Measurements from ENCODE around the gene RNF38.
A peak's percentile ranks its signal among the peaks of the same experiment; 100 is the strongest.
"Not testable (repeated sequence)": the region's sequence is repeated elsewhere in the genome, so short reads cannot be mapped to it uniquely, and the experiment has no call there.

The RNF38 gene

GRCh38 chr9:36328798-36329411 is 71.2 kb downstream of the RNF38 start:
- peak; percentile 43 for DNase-seq

DNA sequence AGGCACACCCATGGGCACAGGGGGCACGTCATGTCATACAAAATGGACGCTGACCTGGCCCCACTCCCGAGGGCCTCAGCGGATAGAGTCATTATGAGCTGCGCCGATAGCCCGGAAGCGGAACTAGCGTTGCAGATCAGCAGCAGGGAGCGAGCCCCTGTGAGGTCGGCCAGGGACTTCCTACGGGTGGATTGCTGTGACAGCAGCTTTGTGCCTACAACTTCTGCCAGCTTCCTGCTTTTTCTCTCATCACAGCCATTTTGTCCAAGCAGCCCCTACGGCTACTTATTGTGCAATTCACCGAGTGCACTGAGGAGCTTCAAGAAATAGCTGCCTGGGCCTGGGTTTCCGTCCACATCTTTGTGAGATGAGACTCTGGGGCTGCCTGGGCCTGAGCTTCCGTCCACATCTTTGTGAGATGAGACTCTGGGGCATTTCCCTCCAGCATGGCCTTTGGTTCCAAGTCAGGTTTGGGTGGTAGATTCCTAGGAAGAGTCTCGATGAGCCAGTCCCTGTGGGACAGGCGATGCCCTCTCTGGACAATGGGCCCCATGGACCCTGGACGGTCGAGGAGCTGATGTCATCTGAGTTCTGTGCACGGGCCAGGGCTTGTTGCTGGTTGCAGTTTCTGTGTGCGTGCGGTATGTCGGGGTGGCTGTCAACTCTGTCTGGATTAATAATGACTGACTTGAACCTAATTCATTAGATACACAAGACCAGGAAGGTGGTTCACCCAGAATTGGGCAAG is 74.8 kb downstream of the RNF38 start:
- DNase-seq: no peak

- no peak for DNase-seq
Measured at GRCh38 chr9:36323926-36324325, 76.1 kb downstream of the RNF38 start.

DNA sequence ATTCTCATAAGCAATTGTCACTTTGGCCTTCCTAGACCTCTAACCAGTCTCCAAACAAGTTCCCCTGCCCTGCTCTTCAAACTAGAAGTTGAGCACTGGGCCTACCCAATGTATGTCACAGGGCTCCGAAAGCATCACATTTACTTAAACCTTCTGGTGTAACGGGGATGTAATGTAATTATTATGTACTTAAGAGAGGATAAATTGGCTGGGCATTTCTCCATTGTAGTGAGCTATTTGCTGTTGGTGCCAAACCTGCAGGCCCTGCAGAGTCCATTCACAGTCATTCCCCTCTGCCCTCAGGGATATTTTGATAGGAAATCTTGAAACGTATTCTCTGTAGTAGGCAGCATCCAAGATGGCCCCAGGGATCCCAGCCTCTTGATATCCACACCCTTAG is 77.6 kb downstream of the RNF38 start:
- no peak for DNase-seq

DNA sequence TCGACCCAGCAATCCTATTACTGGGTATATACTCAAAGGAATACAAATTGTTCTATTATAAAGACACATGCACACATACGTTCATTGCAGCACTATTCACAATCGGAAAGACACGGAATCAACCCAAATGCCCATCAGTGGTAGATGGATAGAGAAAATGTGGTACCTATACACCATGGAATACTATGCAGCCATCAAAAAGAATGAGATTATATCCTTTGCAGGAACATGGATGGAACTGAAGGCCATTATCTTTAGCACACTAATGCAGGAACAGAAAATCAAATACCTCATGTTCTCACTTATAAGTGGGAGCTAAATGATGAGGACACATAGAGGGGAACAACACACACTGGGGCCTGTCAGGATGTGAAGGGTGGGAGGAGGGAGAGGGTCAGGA is 78.2 kb downstream of the RNF38 start:
- not testable (repeated sequence) for DNase-seq

DNA sequence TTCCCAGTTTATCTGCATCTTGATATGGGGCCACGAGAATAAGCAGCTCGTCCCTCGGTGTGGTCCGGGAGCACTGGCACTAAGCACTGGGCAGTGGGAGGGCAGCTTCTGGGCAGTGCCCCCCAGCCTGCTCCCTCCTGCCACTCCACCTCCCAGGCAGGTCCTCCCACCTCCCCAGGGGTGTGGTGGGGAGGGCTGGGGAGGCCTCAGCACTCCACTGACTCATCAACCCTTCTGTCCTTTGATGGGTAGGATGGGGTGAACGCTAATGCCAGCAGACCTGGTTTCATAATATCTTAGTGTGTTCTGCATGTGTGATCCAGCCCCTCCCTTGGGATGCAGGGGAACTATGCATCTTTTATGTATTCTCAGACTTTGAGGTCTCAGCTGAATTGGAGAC is 79.6 kb downstream of the RNF38 start:
- DNase-seq: no peak

GRCh38 chr9:36319806-36320205 is 80.3 kb downstream of the RNF38 start:
- DNase-seq: no peak

- DNase-seq: no peak
Measured at GRCh38 chr9:36319183-36319582, 80.9 kb downstream of the RNF38 start.

DNA sequence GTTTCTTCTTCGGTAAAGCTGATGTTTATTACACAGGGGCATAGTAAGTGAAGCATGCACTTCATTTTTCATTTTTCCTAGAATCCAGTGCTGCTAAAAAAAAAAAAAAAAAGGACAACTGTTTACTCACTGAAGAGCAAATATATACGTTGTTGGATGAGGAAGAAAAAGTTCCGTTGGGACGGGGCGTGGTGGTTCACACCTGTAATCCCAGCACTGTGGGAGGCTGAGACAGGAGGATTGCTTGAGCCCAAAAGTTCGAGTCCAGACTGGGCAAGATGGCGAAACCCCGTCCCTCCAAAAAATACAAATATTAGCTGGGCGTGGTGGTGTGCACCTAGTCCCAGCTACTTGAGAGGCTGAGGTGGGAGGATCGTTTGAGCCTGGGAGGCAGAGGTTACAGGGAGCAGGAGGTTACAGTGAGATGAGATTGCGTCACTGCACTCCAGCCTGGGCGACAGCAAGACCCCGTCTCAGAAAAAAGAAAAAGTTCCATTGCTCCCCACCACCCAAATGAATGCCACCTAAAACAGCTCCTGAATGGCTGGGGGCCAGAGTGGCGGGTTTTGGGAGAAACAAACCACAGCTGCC is 81.8 kb downstream of the RNF38 start:
- DNase-seq: no peak

DNA sequence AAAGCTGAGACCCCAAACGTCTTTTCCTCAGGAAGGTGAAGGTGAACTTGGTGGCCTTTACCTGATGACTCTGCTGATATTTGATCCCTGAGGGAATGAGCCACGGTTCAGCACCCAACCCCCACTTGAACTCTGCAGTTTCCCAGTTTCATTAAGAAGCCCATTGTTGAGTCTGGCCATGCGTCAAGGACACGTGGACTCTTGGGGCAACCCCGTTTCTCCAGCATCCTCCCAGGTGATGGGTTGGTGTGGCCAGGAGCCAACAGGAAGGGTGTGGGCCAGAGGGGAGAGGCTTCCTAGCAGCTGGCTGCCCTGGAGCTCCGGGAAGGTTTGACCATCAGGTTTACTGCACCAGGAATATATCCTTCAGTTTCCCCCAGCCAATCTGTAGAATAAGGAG is 82.3 kb downstream of the RNF38 start:
- no peak for DNase-seq

DNA sequence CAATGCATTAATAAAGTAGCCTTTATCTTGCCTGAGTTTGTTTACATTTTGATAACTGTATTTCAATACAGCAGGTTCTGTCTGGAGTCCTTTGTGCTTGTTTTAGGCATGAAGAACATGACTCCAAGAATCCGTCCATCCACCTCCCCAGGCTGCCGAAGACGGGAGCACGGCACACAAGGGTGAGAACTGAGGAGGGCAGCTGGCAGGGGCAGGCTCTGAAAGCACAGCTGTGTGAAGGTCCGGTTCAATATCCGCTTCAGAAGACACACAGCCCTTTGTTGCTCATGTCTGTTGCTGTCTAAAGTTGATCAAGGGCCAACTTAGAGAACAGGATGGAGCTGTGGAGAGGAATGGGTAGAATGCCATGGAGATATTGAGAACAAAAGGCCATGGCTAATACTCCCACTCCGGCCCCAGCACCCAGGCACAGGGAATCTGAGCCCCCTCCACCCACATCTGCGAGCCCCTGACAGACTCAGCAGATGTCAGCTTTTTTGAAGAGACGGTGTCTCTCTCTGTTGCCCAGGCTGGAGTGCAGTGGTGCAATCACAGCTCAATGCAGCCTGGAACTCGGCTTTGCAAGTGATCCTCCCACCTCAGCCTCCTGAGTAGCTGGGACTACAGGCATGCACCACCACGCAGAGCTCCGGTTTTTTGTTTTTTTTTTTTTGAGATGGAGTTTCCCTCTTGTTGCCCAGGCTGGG is 83.3 kb downstream of the RNF38 start:
- DNase-seq: no peak

DNA sequence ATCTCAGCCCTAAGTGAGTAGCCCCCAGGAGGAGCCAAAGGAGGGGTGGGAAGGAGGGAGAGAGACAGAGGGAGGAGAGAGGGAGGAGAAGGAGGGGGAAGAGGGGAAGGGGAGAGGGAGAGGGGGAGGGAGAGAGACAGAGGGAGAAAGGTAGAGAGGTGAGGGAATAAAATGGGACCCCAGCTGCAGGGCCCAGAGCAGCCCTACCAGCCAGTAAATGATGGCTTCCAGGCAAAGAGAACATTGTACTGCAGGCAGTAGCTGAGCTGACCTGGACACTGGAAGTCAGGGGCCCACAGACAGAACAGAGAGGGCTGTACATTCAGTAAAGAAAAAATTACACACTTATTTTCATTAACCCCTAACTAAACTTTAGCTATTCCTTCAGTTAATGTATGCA is 84.0 kb downstream of the RNF38 start:
- DNase-seq: no peak

- DNase-seq: no peak
Measured at GRCh38 chr9:36315283-36315682, 84.8 kb downstream of the RNF38 start.

DNA sequence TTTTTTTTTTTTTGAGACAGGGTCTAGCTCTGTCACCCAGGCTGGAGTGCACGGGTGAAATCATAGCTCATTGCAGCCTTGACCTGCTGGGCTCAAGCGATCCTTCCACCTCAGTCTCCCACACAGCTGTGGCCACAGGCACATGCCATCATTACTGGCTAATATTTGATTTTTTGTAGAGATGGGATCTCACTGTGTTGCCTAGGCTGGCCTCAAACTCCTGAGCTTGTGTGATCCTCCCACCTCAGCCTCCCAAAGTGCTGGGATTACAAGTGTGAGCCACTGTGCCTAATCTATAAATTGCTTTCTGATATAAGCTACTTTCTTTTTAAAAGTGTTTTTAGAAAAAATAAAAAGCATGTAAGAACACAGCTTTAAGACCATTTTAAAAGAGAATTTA is 85.3 kb downstream of the RNF38 start:
- no peak for DNase-seq

DNA sequence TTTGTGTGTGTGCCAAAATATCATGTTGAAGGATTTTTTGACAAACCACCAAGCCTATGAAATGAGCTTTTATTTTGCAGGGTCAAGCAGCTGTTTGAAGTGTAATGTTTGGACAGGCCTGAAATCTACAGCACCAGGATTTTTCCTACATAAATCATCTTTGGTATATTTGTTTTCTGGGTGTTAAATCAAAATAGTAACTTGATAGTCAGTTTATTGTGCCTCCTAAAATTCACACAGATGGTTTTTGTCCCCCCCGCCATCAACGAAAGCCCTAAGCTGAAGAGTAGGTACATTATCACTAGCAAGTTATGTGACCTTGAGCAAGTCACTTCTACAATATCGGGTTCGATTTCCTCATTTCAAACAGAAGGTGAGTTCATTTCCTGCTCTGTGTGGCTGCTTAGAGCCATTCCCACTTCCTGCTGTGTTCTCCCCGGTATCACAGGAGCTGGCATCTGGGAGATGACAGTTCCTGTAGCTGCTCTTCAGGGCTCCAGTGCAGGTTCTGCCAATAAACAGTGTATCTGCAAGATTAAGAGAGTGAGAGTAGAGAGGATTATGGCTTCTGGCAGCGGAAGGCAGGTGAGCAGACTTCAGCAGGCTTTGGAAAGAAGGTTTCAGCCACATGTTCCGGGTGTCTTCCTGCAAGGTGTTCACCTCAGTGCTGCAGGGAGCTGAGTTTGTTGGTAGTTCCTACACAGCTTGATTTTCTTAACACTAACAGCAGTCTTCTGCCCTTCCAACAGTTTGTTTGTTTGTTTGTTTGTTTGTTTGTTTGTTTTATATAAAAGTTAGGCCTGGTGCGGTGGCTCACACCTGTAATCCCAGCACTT is 93.4 kb downstream of the RNF38 start:
- no peak for DNase-seq

GRCh38 chr9:36304366-36304765 is 95.7 kb downstream of the RNF38 start:
- not testable (repeated sequence) for DNase-seq

DNA sequence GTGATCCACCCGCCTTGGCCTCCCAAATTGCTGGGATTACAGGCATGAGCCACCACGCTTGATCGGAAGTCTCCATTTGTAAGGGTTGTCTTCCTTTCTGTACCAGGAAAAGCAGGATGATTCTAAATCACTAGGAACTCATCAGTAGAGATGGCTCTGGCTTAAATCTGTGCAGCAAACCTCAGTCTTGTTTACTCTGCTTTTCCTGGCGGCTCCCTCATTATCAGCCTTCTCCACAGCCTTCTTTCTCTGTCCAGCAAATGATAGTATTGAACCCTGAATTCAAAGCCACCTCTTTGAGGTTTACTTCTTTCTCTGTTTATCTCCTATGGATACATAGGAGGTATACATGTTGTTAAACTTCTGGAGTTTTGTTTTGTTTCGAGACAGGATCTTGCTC is 98.8 kb downstream of the RNF38 start:
- no peak for DNase-seq

DNA sequence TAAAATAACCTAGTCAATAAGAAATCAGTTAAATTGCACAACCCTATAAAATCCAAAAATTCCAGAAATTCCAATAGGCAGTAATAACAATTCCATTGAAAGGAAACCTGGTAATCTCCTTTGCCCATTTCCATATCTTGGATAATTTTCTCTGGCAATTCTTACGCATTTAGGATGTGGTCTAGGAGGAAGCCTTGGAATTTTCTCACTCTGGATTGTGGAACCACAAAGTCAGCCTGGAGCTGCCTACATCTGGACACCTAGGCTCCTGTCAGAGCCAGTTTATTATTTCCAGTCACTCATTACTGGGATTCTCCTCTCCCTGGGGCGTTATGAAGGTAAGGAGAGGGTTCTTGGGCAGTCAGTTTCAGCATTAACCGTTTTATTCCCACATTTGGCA is 101.5 kb downstream of the RNF38 start:
- no peak for DNase-seq

DNA sequence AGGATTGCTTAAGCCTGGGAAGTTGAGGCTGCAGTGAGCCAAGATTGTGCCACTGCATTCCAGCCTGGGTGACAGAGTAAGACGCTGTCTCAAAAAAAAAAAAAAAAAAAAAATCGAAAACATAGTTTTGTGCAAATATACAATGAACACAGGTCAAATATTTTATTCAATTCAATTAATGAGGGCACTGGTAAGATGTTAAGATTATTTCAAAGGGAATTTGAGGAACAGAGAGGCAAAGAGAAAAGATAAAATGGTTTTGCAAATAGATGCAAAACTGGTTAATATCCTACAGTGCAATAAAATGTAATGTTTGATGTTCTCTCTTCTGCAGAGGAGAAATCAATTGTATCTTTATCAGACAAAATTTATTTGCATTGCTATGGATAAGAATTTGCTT is 102.3 kb downstream of the RNF38 start:
- DNase-seq: no peak

DNA sequence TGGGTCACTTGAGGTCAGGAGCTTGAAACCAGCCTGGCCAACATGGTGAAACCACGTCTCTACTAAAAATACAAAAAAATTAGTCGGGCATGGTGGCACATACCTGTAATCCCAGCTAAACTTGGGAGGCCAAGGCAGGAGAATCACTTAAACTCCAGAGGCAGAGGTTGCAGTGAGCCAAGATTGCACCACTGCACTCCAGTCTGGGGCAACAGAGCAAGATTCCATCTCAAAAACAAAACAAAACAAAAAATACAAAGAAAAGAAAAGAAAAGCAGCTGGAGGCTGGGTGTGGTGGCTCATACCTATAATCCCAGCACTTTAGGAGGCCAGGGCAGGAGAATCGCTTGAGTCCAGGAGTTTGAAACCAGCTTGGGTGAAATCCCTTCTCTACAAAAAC is 105.1 kb downstream of the RNF38 start:
- DNase-seq: not testable (repeated sequence)

DNA sequence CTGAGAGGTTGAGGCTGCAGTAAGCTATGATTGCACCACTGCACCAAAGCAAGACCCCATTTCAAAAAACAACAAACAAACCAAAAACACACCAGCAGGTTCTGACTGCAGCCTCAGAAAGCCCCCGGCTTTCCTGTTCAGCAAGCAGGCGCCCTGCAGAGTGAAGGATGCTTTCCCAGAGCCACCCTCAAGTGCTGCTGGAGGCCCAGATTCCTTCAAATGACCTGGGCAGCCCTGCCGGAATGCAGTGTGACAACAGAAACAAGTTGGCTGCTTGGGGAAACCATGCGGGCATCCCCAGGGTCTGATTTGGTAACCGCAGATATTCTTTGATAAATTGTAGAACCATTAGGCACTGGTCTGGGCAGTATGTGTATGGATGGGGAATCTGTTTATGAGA is 106.2 kb downstream of the RNF38 start:
- DNase-seq: no peak

DNA sequence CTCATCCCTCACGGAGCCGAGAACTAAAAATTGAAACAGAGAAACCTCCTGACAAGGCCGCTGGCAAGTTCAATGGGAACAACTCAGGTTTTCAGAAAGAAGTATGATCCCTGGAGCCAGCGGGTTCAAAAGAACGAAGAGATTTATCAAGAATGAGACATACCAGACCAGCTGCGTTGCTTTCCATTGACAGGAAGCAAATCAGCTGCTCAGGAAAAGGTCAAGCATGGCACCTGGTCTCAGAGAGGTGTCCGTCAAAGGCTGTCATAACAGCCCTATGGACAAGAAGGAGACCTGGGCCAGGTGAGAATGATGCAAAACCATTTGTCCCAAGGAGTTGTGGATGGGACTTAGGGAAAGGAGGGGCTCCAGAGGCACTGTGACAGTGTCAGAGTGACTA is 106.9 kb downstream of the RNF38 start:
- DNase-seq: no peak

- no peak for DNase-seq
Measured at GRCh38 chr9:36292641-36293040, 107.4 kb downstream of the RNF38 start.
